HL-60/S4 treated with phorbol 12-myristate 13-acetate at 8.2 ng/mL for 4 days and 3 days (cell line): ENCODE measurements around the gene CRY1.
"Not testable (repeated sequence)": the region's sequence is repeated elsewhere in the genome, so short reads cannot be mapped to it uniquely, and the experiment has no call there.

Experiments
- in situ Hi-C: fragments of 300-500 bp; cut with MboI; formaldehyde crosslinking; loops from 2 replicates; pipeline ENCODE4 v1.15.0; 2022; ENCODE audit warnings: low sequenced_read_pairs

The CRY1 gene

DNA sequence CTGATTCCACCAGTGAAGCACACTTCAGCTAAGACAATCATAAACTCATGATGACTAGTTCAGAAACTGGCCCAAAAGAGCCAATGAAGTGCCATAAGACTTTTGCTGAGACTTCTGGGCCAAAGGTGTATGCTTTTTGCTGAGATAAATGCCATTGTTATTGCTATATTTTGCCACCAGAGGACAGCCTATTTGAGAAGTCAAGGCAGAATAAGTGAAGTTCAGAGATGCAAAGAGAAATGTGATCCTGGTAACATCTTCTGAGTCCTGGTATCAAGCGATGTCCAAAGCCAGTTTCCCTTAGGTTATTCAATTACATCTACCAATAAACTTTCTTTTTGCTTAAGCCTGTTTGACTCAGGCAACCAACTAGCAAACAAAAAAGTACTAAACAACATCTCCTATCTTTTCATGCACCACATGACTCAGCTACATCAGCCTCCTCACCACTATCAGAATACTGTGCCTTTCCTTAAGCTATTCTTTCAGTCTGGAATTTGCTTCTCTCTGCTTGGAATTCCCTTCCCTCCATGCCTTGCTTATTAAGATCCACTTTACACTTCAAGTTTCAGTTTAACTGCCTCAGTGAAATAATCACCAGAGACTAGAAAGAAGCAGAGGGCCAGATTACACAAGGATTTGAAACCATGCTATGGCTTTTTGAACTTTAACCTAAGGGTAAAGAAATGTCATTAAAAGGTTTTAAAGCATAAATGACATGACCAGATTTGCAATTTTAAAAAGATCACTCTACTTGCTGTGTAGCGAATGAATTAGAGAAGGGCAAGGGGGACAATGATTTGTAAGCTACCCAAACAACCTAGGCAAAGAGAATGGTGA lies 14.0 kb downstream of the CRY1 start:
- in situ Hi-C loops: no loop called here

DNA sequence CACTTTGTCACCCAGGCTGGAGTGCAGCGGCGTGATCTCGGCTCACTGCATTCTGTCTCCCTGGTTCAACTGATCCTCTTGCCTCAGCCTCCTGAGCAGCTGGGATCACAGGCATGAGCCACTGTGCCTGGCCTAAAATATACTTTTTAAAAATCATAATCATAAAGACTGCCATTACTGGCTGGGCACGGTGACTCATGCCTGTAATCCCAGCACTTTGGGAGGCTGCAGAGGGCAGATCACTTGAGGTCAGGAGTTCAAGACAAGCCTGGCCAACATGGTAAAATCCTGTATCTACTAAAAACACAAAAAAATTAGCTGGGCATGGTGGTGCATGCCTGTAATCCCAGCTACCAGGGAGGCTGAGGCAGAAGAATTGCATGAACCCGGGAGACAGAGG lies 20.1 kb downstream of the CRY1 start:
- in situ Hi-C loops: not testable (repeated sequence)

DNA sequence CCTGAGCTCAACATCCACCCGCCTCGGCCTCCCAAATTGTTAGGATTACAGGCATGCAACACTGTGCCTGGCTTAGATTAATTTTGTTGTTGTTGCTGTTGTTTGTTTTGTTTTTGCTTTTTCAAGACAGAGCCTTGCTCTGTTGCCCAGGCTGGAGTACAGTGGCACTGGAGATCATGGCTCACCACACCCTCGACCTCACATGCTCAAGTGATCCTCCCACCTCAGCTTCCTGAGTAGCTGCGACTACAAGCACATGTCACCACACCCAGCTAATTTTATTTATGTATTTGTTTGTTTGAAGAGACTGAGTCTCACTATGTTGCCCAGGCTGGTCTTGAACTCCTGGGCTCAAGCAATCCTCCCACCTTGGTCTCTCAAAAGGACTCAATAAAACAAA lies 26.7 kb downstream of the CRY1 start:
- in situ Hi-C loops: no loop called here

DNA sequence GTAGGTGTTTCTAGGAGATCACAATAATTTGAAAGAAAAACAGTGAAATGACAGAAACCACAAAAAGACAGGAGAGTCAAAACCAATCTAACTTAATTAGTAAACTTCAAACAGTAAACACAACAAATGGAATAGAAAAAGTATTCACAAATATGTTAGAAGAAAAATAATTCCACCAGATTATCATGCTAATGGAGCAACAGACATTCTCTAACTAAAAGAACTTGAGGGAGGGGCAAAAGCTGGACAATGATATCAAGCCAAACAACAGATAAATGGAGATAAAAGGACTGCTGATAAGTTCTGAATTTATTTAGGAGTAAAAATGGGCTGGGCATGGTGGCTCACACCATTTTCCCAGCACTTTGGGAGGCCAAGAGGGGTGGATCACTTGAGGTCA lies 28.7 kb downstream of the CRY1 start:
- in situ Hi-C loops: no loop called here

DNA sequence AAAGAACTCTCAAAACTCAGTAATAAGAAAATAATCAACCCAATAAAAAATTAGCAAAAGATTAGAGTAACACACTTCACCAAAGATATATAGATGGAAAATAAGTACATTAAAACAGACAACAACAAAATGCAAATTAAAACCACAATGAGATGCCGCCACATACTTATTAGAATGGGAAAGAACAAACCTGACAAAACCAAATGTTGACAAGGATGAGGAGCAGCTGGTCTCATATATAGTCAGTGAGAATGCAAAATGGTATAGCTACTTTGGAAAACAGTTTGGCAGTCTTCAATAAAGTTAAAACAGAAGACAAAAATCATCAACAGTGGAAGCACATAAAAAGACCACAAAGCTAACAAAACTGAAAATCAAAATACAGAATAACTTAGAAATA lies 29.1 kb downstream of the CRY1 start:
- in situ Hi-C loops: no loop called here

DNA sequence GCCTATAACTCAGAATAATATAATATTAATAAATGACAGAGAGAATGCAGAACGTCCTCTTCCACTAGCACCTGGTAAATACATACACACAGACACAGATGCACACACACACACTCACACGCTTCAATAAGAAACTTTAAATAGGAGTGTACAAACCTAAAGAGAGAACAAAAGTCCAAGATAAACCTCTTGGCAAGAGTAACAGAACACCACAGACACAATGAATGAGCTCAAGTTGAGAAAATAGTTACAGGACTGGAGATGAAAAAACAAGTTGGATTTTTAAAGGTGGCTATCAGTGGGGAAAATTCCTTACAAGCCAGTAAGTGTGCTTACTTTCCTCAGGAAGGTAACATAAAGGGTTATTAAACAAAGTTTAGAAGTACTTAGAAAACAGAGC lies 35.2 kb downstream of the CRY1 start:
- in situ Hi-C loops: no loop called here

DNA sequence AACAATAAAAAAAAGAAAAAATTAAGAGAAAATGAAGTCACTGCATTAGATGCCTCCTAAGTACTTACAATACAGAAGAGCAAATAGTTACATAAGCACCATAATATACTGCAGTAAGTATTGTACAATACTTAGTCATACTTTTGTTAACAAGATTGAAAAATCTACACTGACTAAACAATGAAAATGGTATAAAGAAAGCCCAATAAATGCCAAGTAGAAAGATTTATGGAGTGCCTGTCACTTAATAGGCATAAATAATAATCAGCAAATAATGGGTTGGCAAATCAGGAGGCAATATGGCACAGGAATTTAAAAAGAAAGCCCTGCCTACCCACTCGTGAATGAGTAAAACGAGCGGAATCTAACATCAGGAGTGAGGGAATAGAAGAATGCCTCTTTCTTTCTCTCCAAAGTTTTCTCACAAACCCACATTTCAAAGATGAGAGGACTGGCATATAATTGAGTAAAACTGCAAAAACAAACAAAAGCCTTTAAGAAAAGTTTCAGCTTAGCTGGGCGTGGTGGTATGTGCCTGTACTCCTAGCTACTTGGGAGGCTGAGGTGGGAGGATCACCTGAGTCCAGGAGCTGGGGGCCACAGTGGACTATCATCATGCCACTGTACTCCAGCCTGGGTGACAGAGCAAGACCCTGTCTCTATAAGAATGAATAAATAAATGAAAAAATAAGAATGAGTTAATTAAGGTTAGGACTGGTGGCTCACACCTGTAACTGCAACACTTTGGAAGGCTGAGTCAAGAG lies 36.1 kb downstream of the CRY1 start:
- in situ Hi-C loops: no loop called here

DNA sequence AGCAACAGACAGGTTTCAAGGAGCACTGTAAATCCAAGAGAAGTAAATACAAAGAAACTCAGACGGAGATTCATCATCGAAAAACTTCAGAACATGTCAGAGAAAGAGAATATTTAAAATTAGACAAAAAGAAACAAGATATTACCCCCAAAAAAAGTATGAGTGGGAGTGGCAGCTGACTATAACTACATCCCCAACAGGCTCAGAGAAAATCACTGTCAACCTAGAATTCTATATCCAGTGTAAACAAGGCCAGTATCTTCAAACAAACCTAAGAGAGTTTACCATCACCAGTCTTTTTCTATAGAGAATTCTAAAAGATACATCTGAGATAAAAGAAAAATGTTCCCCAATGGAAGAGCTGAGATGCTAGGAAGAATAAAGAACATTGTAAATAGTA lies 39.6 kb downstream of the CRY1 start:
- in situ Hi-C loops: no loop called here

DNA sequence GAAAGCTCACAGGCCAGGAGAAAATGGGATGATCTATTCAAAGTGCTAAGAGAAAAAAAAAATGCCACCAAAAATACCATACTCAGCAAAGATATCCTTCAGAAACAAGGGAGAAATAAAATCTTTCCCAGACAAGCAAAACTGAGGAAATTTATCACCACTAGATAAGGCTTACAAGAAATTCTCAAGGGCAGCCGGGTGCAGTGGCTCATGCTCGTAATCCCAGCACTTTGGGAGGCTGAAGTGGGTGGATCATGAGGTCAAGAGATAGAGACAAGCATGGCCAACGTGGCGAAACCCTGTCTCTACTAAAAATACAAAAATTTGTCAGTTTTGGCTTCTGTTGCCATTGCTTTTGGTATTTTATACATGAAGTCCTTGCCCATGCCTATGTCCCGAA lies 48.2 kb downstream of the CRY1 start:
- in situ Hi-C loops: no loop called here

DNA sequence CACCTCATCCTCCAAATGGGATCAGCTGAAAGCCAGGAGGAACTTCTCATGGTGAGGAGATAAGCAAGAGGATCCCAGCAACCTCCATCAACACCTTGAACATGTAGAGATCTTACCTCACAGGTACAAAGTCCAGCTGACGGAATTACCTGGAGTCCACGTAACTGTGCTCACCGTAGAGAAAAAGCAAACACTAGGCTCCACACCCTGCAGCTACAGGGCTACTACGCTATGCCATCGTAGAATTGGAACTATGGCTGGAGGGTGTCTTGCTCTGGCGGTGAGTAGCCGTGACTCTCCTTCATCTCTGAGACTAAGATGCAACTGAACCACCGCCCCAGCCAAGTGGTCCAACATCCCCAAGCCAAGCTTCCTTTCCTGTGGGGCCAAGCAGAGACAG lies 50.5 kb downstream of the CRY1 start:
- in situ Hi-C loops: no loop called here

DNA sequence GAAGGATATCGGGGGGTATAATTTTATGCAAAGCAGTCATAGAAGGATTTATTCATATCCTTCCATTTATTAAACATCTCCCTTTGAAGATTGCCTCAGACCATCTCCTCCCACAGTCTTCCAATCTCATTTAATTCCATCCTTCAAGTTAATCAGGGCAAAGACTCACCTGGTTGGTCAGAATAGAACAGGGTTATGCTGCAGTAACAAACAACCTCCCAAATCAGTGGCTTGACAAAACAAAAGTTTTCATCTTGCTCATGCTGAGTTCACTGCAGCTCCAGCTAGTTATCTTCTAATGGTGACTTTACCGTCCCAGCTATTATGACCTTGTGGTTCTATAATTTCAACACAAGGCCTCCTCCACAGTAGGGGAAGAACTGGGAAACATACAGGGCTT lies 57.6 kb downstream of the CRY1 start:
- in situ Hi-C loops: no loop called here

DNA sequence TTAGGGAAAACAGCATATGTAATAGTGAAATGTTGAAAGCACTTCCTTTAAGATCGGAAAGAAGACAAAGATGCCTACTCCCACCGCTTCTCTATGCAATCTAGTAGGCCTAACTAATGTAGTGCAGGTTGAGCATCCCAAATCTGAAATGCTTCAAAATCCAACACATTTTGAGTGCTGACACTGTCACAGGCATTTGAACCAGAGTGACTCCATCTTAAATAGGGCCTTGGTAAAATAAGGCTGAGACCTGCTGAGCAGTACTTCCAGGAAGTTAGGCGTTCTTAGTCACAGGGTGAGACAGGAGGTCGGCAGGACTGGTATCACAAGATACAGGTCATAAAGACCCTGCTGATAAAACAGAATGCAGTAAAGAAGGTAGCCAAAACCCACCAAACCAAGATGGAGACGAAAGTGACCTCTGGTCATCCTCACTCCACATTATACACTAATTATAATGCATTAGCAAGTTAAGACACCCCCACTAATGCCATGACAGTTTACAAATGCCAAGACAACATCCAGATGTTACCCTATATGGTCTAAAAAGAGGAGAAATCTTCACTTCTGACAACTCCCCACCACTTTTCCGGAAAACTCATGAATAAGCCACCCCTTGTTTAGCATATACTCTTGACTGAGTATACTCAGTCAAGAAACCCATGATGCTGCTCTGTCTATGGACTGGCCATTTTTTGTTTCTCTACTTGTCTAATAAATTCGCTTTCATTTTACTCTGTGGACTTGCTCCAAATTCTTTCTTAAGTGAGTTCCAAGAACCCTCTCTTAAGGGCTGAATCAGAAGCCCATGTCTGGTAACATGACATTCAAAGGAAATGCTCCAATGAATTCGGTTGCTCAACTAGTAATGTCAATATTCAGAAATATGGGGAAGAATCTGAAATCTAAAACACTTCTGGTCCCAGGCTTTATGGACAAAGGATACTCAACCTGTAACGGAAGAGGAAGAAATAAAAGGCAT lies 59.3 kb downstream of the CRY1 start:
- in situ Hi-C loops: no loop called here

DNA sequence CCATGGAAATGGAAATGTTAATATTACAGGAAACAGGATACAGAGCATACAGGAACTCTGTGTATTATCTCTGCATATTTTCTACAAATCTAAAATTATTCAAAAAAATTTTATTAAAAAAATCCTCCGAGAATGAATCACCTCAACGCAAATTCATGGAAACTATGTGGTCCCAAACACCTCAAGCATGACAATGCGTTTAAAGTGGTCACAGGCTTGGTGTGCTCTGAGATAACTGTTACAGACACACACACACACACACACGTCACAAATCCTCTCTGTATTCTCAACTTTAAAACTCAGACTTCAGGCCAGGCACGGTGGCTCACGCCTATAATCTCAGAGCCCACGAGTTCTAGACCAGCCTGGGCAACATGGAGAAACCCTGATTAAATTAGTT lies 61.1 kb downstream of the CRY1 start:
- in situ Hi-C loops: no loop called here

DNA sequence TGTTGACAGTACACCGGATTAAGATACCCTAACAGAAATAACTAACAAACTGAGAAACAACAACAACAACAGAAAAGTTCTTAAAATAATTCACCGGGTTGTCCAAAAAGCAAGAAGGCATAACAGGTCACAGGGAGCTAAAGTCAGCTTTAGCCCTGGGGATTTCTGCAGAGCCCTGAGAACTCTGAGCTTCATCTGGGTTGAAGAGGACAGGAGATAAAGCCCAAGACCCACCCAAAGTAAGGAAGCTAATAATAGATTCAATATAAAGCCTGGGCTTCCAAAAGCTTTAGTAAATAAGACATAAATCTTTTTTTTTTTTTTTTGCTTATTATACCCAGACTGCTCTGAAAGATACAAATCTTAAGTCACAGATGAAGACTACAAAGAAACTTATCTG lies 62.3 kb downstream of the CRY1 start:
- in situ Hi-C loops: no loop called here

DNA sequence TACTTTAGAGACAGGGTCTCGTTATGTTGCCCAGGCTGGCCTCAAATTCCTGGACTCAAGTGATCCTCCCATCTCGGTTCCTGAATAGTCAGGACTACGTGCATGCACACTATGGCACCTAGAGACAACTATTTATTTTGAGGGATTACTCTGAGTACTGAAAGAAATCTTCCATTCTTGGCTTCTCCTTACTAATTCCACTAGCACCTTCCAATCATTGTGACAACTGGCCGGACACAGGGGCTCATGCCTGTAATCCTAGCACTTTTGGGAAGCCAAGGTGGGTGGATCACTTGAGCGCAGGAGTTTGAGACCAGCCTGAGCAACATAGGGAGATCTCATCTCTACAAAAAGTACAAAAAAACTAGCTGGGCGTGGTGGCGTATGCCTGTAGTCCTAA lies 64.3 kb downstream of the CRY1 start:
- in situ Hi-C loops: no loop called here

DNA sequence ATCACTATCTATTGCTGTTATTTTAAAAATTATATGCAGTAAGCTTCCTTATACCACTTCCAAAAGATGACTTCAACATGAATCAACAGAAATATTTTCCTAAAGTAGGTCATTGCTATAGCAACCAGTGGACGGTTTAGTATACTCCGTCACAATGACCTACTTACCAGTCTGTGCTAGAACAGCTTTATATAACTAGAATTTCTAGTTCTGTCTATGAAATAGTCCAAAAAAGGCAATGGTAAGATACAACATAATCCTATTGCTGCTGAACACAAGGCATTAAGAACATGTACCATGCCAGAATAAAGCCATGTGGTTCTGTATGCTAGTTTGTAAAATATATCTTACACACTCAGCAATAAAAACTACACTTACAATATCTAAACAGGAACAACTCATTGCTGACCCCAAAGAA lies 65.7 kb downstream of the CRY1 start:
- in situ Hi-C loops: no loop called here

DNA sequence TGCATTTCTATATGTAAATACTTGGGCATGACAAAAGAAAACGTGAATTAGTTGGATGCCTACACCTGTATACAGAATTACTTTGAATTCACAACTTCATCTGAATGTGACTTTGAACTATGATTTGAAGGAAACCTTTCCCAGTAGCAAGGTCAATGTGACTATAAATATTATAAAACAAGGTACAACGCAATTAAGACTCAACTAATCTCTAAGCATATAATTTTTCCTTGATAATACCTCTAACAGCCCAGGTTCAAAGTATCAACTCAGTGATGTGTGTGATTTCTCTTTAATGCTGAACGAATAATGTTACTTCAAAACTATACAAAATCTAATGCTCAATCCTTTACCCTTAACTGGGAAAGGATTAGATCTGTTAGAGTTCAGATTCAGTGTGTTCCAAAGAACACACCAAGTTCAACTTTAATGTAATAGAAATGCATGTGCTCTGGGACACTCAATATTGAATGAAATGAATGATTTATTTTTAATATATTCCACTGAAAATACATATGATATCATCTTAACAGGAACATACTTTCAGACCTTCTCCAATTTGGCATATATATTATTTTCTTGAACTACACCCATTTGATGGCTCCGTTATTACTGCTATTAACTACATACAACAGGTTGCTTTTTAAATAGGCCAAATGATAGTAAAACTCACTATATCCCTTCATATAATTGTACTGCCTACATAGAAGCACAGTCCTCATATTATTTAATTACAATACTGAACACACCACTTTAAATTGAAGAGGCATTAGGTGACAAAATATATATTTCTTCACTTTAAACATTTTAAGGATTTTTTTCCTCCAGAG lies 66.3 kb downstream of the CRY1 start:
- in situ Hi-C loops: no loop called here

DNA sequence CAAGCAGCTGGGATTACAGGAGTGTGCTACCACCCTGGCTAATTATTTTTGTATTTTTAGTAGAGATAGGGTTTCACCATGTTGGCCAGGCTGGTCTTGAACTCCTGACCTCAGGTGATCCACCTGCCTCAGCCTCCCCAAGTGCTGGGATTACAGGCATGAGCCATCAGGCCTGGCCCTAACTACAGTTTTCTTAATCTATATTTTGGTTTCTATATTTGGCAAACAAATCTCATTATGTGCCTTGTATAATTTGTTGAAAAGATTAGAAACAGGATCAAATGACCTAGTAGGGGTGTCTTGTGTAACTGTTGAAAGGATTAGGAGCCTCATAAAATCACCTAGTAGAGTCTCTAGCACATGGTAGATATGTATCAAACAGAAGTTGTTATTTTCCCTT lies 67.0 kb downstream of the CRY1 start:
- in situ Hi-C loops: not testable (repeated sequence)

DNA sequence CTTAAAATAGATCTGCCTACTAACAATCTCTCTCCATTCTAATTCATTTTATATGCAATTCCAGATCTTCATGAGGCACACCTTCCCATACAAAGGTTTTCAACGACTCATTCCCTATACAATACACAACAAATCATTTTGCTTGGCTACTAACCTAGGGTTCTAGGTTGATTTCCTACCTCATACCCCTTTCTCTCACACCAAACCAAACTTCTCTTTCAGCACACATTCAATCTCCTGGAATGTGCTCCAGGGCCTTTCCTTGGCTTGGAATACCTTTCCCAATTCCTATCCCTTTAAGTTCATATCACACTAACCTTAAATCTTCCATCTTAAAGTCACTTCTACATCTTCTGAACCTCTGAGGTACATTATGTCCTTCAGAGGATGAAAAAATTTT lies 67.7 kb downstream of the CRY1 start:
- in situ Hi-C loops: no loop called here

DNA sequence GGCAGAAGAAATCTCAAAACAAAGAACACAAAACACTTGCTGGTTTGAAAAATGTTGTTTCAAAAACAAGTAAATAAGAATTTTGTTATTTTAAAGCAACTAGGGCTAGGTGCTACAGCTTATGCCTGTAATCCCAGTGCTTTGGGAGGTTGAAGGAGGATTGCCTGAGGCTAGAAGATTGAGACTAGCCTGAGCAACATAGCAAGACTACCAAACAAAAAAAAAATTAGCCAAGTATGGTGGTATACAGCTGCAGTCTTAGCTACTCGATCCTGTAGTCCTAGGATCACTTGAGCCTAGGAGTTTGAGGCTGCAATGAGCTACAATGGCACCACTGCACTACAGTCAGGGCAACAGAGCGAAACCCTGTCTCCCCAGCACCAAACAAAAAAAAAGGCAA lies 73.8 kb downstream of the CRY1 start:
- in situ Hi-C loops: no loop called here
